Liver (tissue), 9 donors: ENCODE results near the gene TENT4B. TPM values are rescaled to one million over a fixed set of nuclear protein-coding genes. Genes with fewer than 3 reads are reported as not detected.

Experiments used
- DNase-seq: peaks from one replicate; pipeline ENCODE4 v3.0.0-alpha.2; 2017; ENCODE audit warnings: low spot score
- H3K27ac ChIP-seq, 2 donors: one replicate each; pipeline ENCODE4 v1.7.0; 2013; ENCODE audit warnings: inconsistent platforms in 2 of 2, low read length in 2 of 2, control low read depth in 1 of 2, low read depth in 1 of 2, mild to moderate bottlenecking in 1 of 2
- H3K27me3 ChIP-seq, 4 donors: one replicate each; pipeline versions ENCODE4 v1.6.1 to v1.7.0; 2013; ENCODE audit warnings: low read length in 3 of 4, inconsistent platforms in 1 of 4, mild to moderate bottlenecking in 1 of 4, moderate library complexity in 1 of 4; ENCODE audit not compliant: control insufficient read depth in 4 of 4, insufficient read depth in 4 of 4
- H3K36me3 ChIP-seq, 4 donors: one replicate each; pipeline versions ENCODE4 v1.6.1 to v1.7.0; 2013; ENCODE audit warnings: low read length in 3 of 4, mild to moderate bottlenecking in 3 of 4, low read depth in 1 of 4, moderate library complexity in 1 of 4; ENCODE audit not compliant: control insufficient read depth in 4 of 4, insufficient read depth in 3 of 4
- H3K4me1 ChIP-seq, 4 donors: one replicate each; pipeline versions ENCODE4 v1.6.1 to v1.7.0; 2013; ENCODE audit warnings: low read length in 3 of 4, mild to moderate bottlenecking in 3 of 4, moderate library complexity in 1 of 4; ENCODE audit not compliant: control insufficient read depth in 4 of 4, insufficient read depth in 4 of 4
- H3K4me3 ChIP-seq, 3 donors: one replicate each; pipeline versions ENCODE4 v1.6.1 to v1.7.0; 2013; ENCODE audit warnings: low read length in 3 of 3, control low read depth in 1 of 3, low read depth in 1 of 3, mild to moderate bottlenecking in 1 of 3
- H3K9ac ChIP-seq, 2 donors: one replicate each; pipeline ENCODE4 v1.7.0; 2013; ENCODE audit warnings: low read length in 2 of 2, mild to moderate bottlenecking in 2 of 2, moderate library complexity in 2 of 2, control low read depth in 1 of 2, low read depth in 1 of 2
- H3K9me3 ChIP-seq, 4 donors: one replicate each; pipeline versions ENCODE4 v1.6.1 to v1.7.0; 2013; ENCODE audit warnings: low read length in 3 of 4; ENCODE audit not compliant: control insufficient read depth in 4 of 4
- EGR1 ChIP-seq, 2 donors: IDR thresholded peaks; 2 replicates each; pipeline ENCODE4 v1.6.1; 2016 to 2018; ENCODE audit warnings: antibody characterized with exemption in 2 of 2, low read depth in 2 of 2
- FOXA1 ChIP-seq: IDR thresholded peaks from 2 replicates; pipeline ENCODE4 v1.6.1; 2016; ENCODE audit warnings: antibody characterized with exemption
- FOXA2 ChIP-seq: IDR thresholded peaks from 2 replicates; pipeline ENCODE4 v1.6.1; 2016; ENCODE audit warnings: antibody characterized with exemption
- GABPA ChIP-seq, 2 donors: IDR thresholded peaks in 1 of 2; conservative IDR thresholded peaks in 1 of 2; 2 replicates each; pipeline ENCODE4 v1.6.1; 2016; ENCODE audit warnings: antibody characterized with exemption in 2 of 2, mild to moderate bottlenecking in 1 of 2, moderate library complexity in 1 of 2
- HNF4A ChIP-seq, 2 donors: conservative IDR thresholded peaks; 2 replicates each; pipeline ENCODE4 v1.6.1; 2016; ENCODE audit warnings: antibody characterized with exemption in 2 of 2, mild to moderate bottlenecking in 2 of 2
- HNF4G ChIP-seq: IDR thresholded peaks from 2 replicates; pipeline ENCODE4 v1.6.1; 2016; ENCODE audit warnings: antibody characterized with exemption
- JUND ChIP-seq, 2 donors: IDR thresholded peaks; 2 replicates each; pipeline ENCODE4 v1.6.1; 2016; ENCODE audit warnings: antibody characterized with exemption in 2 of 2
- NR2F2 ChIP-seq: IDR thresholded peaks from 2 replicates; pipeline ENCODE4 v1.6.1; 2016; ENCODE audit warnings: antibody characterized with exemption
- RAD21 ChIP-seq, 2 donors: IDR thresholded peaks; 2 replicates each; pipeline ENCODE4 v1.6.1; 2016; ENCODE audit warnings: antibody characterized with exemption in 2 of 2, mild to moderate bottlenecking in 2 of 2
- RXRA ChIP-seq, 2 donors: IDR thresholded peaks; 2 replicates each; pipeline ENCODE4 v1.6.1; 2017 to 2018; ENCODE audit warnings: antibody characterized with exemption in 2 of 2, mild to moderate bottlenecking in 1 of 2
- SP1 ChIP-seq: IDR thresholded peaks from 2 replicates; pipeline ENCODE4 v1.6.1; 2018; ENCODE audit warnings: antibody characterized with exemption, mild to moderate bottlenecking
- TAF1 ChIP-seq: conservative IDR thresholded peaks from 2 replicates; pipeline ENCODE4 v1.6.1; 2016; ENCODE audit warnings: antibody characterized with exemption, mild to moderate bottlenecking
- WGBS: extraction: QIAGEN DNeasy Blood & Tissue Kit; methylation state at CpG from one replicate; pipeline ENCODE4 v1.1.7; 2013; 5-methylcytosine and 5-hydroxymethylcytosine counted together
- polyA plus RNA-seq, 2 donors: library from polyadenylated mRNA; stranded (reverse) in 1 of 2; unstranded in 1 of 2; fragments of 200-250 nt in 1 of 2; fragments of >200 nt in 1 of 2; fragmentation: Nextera tagmentation in 1 of 2; extraction: Ambion mirVana in 1 of 2; gene quantifications; one replicate each; pipeline versions ENCODE4 v1.2.1 to v1.2.3, GENCODE V29; 2013 to 2015
- total RNA-seq, 2 donors: library from RNA; depleted of rRNA; stranded (reverse); fragments of >200 nt; gene quantifications; one replicate each; pipeline ENCODE4 v1.2.3, GENCODE V29; 2014
- TF ChIP-seq, protein P1 (sequence below): IDR thresholded peaks from 2 replicates; pipeline ENCODE4 v1.6.1; 2016; ENCODE audit warnings: antibody characterized with exemption
- TF ChIP-seq, protein P2 (sequence below): fragments of 150-350 bp; IDR thresholded peaks from 2 replicates; pipeline ENCODE4 v1.5.1; 2017; ENCODE audit warnings: improper control_type of control experiment, low read depth, low read length; ENCODE audit not compliant: missing input control
- TF ChIP-seq, protein P3 (sequence below): IDR thresholded peaks from 2 replicates; pipeline ENCODE4 v1.6.1; 2016; ENCODE audit warnings: antibody characterized with exemption, mild to moderate bottlenecking
- TF ChIP-seq, protein P4 (sequence below): IDR thresholded peaks from 2 replicates; pipeline ENCODE4 v1.6.1; 2016; ENCODE audit warnings: antibody characterized with exemption
- TF ChIP-seq, protein P5 (sequence below): IDR thresholded peaks from 2 replicates; pipeline ENCODE4 v1.6.1; 2016; ENCODE audit warnings: antibody characterized with exemption
- donor health status: healthy.
- donor health status: healthy.
- donor health status: healthy.
- donor health status: healthy.
- donor health status: healthy.

The TENT4B gene
- total and polyA plus RNA-seq, 4 donors = 4.2 to 10.8 (median 7.9) TPM

DNA sequence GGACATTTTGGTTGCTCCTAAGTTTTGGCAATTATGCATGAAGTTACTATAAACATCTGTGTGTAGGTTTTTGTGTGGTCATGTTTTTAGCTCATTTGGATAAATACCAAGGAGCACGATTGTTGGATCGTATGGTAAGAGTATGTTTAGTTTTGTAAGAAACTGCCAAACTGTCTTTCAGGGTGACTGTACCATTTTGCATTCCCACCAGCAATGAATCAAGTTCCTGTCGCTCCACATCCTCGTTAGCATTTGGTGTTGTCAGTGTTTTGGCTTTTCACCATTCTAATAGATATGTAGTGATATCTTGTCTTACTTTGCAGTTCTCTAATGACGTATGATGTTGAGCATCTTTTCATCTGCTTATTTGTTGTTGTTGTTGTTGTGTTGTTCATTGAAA, 20.2 kb downstream of the TENT4B start:
- Histone ChIP-seq H3K4me3 (no peak overlapping the region), H3K9ac (no peak overlapping the region), H3K27me3 (no peaks in the 10 kb centered on the region), H3K36me3 (no peaks in the 10 kb centered on the region), H3K4me1 (peaks cover 2 to 14% (median 7%) of the 10 kb centered on the region in 4 donors), H3K9me3 (no peaks in the 10 kb centered on the region), H3K27ac (no peak overlapping the region)
- 85% methylated on average over 5 of the region's 5 CpGs for WGBS
- TF ChIP-seq FOXA1 (no peak), GABPA (IDR thresholded peaks at IDR 0.05 in 1 of 2, conservative IDR thresholded peaks at IDR 0.05 in 1 of 2) (no peak), HNF4A (conservative IDR thresholded peaks at IDR 0.05) (no peak), SP1 (no peak), JUND (IDR thresholded peaks at IDR 0.05) (no peak), RXRA (IDR thresholded peaks at IDR 0.05) (no peak), TAF1 (no peak), RAD21 (IDR thresholded peaks at IDR 0.05) (no peak), EGR1 (IDR thresholded peaks at IDR 0.05; ENCODE audit: low read depth in 2 of 2) (no peak), HNF4G (no peak), FOXA2 (no peak)
- TF ChIP-seq, protein P1, sequence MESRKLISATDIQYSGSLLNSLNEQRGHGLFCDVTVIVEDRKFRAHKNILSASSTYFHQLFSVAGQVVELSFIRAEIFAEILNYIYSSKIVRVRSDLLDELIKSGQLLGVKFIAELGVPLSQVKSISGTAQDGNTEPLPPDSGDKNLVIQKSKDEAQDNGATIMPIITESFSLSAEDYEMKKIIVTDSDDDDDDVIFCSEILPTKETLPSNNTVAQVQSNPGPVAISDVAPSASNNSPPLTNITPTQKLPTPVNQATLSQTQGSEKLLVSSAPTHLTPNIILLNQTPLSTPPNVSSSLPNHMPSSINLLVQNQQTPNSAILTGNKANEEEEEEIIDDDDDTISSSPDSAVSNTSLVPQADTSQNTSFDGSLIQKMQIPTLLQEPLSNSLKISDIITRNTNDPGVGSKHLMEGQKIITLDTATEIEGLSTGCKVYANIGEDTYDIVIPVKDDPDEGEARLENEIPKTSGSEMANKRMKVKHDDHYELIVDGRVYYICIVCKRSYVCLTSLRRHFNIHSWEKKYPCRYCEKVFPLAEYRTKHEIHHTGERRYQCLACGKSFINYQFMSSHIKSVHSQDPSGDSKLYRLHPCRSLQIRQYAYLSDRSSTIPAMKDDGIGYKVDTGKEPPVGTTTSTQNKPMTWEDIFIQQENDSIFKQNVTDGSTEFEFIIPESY = no peak
- TF ChIP-seq, protein P2, sequence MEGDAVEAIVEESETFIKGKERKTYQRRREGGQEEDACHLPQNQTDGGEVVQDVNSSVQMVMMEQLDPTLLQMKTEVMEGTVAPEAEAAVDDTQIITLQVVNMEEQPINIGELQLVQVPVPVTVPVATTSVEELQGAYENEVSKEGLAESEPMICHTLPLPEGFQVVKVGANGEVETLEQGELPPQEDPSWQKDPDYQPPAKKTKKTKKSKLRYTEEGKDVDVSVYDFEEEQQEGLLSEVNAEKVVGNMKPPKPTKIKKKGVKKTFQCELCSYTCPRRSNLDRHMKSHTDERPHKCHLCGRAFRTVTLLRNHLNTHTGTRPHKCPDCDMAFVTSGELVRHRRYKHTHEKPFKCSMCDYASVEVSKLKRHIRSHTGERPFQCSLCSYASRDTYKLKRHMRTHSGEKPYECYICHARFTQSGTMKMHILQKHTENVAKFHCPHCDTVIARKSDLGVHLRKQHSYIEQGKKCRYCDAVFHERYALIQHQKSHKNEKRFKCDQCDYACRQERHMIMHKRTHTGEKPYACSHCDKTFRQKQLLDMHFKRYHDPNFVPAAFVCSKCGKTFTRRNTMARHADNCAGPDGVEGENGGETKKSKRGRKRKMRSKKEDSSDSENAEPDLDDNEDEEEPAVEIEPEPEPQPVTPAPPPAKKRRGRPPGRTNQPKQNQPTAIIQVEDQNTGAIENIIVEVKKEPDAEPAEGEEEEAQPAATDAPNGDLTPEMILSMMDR = no peak
- TF ChIP-seq, protein P3, sequence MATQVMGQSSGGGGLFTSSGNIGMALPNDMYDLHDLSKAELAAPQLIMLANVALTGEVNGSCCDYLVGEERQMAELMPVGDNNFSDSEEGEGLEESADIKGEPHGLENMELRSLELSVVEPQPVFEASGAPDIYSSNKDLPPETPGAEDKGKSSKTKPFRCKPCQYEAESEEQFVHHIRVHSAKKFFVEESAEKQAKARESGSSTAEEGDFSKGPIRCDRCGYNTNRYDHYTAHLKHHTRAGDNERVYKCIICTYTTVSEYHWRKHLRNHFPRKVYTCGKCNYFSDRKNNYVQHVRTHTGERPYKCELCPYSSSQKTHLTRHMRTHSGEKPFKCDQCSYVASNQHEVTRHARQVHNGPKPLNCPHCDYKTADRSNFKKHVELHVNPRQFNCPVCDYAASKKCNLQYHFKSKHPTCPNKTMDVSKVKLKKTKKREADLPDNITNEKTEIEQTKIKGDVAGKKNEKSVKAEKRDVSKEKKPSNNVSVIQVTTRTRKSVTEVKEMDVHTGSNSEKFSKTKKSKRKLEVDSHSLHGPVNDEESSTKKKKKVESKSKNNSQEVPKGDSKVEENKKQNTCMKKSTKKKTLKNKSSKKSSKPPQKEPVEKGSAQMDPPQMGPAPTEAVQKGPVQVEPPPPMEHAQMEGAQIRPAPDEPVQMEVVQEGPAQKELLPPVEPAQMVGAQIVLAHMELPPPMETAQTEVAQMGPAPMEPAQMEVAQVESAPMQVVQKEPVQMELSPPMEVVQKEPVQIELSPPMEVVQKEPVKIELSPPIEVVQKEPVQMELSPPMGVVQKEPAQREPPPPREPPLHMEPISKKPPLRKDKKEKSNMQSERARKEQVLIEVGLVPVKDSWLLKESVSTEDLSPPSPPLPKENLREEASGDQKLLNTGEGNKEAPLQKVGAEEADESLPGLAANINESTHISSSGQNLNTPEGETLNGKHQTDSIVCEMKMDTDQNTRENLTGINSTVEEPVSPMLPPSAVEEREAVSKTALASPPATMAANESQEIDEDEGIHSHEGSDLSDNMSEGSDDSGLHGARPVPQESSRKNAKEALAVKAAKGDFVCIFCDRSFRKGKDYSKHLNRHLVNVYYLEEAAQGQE = no peak
- TF ChIP-seq, protein P4, sequence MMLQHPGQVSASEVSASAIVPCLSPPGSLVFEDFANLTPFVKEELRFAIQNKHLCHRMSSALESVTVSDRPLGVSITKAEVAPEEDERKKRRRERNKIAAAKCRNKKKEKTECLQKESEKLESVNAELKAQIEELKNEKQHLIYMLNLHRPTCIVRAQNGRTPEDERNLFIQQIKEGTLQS = no peak
- DNase-seq = no peak

DNA sequence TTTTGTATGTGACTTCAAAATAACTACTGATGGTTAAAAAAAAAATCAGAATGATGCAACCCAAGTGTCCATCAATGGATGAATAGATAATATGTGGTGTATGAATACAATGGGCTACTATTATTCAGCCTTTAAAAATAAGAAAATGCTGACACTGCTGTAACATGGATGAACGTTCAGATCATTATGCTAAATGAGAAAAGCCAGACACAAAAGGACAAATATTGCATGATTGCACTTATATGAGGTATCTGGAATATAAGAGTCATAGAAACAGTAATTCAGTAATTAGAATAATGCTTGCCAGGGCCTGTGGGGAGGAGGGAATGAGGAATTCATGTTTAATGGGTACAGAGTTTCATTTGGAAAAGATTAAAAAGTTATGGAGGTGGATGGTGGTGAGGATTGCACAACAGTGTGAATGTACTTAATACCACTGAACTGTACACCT, 25.4 kb downstream of the TENT4B start:
- Histone ChIP-seq H3K27me3 (no peaks in the 10 kb centered on the region), H3K4me1 (peaks cover 0 to 3% (median 1%) of the 10 kb centered on the region in 4 donors), H3K9me3 (no peaks in the 10 kb centered on the region), H3K27ac (no peak overlapping the region), H3K4me3 (no peak overlapping the region), H3K36me3 (no peaks in the 10 kb centered on the region), H3K9ac (no peak overlapping the region)
- no peak for DNase-seq
- 58% methylated on average over 1 of the region's 1 CpG for WGBS
- TF ChIP-seq EGR1 (IDR thresholded peaks at IDR 0.05; ENCODE audit: low read depth in 2 of 2) (no peak), TAF1 (no peak), FOXA2 (no peak), JUND (IDR thresholded peaks at IDR 0.05) (no peak), RAD21 (IDR thresholded peaks at IDR 0.05) (no peak), NR2F2 (no peak), HNF4G (no peak), HNF4A (conservative IDR thresholded peaks at IDR 0.05) (no peak), RXRA (IDR thresholded peaks at IDR 0.05) (no peak), FOXA1 (no peak)
- TF ChIP-seq, protein P4 = no peak
- TF ChIP-seq, protein P2 = no peak
- TF ChIP-seq, protein P5, sequence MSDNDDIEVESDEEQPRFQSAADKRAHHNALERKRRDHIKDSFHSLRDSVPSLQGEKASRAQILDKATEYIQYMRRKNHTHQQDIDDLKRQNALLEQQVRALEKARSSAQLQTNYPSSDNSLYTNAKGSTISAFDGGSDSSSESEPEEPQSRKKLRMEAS = no peak
- TF ChIP-seq, protein P3 = no peak
